ENCODE results near the gene MYO18B. TPM values are rescaled to one million over a fixed set of nuclear protein-coding genes. Genes with fewer than 3 reads are reported as not detected.

The MYO18B gene
- total RNA-seq, 1 experiment from 2014 or later = not detected

- no peak for DNase-seq (ENCODE audit: low spot score)
These were observed 249.0 kb downstream of the MYO18B start for GRCh38 chr22:25990940-25991339.

DNA sequence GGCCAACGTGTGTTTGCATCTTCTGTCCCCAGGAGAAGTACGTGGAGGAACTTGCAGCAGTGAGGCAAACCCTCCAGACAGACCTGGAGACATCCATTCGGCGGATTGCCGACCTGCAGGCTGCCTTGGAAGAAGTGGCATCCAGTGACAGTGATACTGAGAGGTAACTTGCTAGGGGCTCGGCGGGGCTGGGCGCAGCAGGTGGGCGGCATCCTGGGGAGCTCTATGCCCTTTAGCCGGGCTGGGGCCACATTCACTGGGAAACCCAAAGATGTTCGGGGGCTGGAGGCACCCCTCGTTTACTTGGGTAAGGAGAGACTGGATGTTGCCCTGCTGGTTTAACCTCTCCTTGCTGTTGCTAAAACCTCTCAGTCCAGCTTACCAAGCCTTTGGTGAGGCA lies 250.3 kb downstream of the MYO18B start:
- DNase-seq (ENCODE audit: low spot score) = no peak

DNA sequence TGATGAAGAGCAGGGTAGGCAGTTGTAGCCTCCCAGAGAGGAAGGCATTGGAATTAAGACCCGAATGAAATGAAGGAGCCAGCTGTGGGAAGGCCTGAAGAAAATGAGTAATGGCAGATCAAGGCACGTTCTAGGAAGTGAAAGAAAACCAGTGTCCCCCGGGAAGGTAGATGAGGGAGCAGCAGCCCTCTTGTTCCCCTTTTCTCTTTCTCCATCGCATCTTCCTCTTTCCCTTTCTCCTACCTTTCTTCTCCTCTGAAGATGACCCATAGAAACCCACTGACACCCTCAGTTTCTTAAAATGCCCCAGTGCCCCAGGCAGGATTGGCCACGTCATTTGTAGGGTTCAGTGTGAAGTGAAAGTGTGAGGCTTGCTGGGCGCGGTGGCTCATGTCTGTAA lies 254.7 kb downstream of the MYO18B start:
- DNase-seq (ENCODE audit: low spot score) = no peak

DNA sequence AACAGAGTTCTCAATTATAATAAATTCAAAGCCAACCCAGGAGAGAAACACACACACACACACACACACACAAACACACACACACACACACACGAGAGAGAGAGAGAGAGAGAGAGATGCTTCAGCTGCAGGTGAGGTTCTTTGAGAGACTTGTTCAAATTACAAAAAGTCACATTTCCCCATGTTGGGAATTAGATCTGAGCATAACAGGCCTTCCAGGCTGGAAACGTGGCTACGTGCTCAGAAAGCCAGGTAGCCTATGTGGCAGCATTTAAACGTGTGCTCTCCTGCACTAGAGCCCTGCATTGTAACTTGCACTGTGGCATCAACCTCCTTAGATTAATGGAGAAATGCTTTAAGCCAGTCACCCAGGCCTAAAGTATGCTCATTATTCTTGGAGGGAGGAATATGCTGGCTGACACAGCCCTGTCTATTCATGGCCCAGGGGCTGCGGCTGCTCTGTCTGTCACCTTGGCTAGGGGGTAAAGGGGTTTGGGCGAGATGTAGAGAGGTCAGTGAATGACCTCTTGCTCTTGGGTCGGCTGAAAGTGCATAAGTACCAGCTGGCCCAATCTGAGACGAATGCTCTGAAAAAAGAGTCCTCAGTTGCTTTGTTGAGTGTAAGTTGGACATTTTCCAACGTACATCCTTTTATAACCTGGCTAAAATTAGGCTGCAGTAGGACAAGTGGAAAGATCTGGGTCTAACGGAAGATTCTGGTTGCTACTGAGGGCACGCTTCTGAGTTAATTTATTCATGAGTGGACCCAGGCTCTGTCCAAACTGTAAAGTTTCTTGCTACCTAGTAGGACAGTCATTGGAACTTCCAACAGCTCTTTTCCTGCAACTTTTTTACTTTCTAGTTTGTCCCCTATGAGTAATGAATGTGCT lies 256.1 kb downstream of the MYO18B start:
- DNase-seq (ENCODE audit: low spot score) = no peak

DNA sequence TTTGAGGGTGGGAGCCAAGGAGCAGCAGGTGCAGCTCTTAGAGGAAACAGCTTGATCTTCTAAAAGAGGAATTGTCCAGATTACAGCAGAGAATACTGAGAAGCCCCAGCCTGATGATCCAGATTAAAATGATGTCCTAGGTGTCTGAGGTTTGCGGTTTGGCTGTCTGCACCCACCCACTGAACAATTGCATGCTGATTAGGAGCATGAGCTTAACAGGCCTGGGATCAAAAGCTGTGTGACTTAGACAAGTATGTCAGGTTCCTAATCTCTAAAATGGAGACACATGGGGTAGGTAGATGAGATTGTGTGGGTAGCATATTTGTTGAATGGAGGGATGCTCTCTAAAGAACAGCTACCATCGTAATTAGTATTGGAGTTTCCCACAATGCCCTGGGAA lies 260.5 kb downstream of the MYO18B start:
- no peak for DNase-seq (ENCODE audit: low spot score)

DNA sequence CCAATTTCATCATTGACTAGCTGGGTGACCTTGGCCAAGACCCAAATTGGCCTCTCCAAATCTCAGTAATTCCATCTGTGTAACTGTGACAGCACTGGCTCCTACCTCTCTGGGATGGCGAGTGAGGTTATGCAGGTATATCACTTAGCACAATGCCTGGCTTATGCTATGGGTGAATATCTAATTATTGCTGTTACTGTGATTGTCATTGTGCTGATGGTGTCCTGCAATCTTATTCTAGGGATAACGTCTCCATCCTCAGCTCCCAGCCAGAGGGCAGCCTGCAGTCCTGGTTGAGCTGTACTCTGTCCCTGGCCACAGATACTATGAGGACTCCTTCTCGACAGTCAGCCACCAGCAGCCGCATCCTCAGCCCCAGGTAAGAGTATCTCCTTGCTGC lies 262.5 kb downstream of the MYO18B start:
- no peak for DNase-seq (ENCODE audit: low spot score)

- DNase-seq (ENCODE audit: low spot score) = no peak
These were observed 266.6 kb downstream of the MYO18B start for GRCh38 chr22:26008587-26008986.

DNA sequence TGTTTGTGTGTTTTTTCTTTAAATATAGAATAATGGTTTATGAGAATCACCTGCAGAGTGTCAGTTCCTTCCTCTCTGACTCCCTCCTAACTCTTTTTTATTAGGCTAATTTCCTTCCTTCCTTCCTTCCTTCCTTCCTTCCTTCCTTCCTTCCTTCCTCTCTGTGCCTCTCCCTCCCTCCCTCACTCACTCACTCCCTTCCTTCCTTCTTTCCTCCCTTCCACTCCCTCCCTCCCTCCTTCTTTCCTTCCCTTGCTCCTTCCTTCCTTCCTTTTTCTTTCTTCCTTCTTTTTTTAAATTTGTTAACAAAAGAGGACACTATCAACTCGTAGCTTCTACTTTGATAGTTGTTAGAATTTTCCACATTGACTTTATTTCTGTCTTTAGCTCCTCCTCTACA lies 274.9 kb downstream of the MYO18B start:
- DNase-seq (ENCODE audit: low spot score) = no peak

DNA sequence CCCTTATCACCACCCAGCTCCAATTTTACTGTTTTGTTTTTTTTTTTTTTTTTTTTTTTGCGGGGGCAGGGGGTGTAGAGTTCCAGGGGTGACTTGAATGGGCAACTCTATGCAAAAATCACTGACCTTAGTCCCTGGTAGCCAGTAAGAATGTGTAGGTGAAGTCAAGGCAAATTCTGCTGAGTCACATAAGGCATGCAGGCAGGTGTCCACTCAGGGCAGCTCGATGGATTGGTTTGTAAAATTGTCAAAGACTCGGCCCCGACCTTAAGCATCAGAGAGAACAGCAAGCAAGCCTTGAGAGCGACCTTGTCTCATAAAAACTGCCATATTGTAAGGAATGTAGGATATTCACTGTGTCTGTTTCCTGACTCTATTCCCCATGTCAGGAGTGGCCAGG lies 275.9 kb downstream of the MYO18B start:
- no peak for DNase-seq (ENCODE audit: low spot score)

DNA sequence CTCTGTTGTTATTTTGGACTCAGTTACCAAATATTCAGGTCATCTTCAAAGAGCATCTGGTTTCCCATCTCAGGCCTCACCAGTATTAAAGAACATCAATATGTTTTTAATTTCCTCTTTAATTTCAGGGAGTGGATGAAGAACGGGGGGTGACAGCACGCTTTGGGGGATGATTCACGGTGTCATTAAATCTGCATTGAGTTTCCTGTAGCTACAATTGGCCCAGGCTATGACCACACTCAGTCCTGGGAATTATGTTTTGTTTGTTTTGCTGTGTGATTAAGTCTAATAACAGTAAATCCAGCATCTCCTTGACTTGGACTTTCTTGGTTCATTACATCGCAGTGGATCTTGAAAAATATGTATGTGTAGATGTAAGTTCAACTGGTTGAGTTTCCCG lies 277.6 kb downstream of the MYO18B start:
- DNase-seq (ENCODE audit: low spot score) = no peak

GRCh38 chr22:26021516-26021915 lies 279.5 kb downstream of the MYO18B start:
- DNase-seq (ENCODE audit: low spot score) = no peak

DNA sequence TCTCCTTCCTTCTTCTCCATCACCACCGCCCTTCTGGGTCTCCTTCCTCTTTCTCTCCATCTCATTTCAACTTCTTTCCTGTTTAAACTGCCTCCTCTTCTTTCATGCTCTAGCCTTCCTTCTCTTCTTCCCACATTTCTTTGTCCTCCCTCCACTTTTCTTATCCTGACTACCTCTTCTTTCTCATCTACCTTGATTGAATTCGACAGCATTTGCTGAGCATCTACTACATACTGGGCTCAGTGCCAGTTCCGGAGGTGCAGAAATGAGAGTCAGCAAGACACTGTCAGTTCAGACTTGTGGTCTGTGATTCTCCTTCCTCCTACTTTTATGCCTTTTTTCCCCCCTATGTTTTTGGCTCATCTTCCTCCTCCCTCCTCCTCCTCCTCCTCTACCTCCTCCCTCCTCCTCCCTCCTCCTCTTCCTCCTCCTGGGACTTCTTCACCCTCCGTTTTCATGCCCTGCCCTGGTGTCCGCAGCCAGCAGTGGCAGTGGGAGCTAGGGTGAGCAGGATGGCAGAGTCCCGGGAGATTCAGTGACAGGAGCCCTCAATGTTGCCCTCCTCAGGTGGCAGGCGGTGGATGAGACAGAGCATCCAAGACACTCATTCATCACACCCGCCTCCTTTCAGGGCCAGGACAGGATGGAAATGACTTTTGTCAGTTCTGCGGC lies 281.3 kb downstream of the MYO18B start:
- DNase-seq (ENCODE audit: low spot score) = no peak

GRCh38 chr22:26025626-26026025 lies 283.6 kb downstream of the MYO18B start:
- no peak for DNase-seq (ENCODE audit: low spot score)

DNA sequence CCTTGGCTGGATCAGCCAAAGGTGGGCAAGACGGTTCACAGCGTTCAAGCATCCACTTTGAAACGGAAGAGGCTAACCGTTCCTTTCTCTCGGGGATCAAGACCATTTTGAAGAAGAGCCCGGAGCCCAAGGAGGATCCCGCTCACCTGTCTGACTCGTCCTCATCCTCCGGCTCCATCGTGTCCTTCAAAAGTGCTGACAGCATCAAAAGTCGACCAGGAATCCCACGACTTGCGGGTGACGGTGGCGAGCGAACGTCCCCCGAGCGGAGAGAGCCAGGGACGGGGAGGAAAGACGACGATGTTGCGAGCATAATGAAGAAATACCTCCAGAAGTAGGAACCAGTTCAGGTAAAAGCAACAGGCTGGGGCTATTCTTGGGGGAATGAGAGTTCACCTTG lies 285.4 kb downstream of the MYO18B start:
- no peak for DNase-seq (ENCODE audit: low spot score)

DNA sequence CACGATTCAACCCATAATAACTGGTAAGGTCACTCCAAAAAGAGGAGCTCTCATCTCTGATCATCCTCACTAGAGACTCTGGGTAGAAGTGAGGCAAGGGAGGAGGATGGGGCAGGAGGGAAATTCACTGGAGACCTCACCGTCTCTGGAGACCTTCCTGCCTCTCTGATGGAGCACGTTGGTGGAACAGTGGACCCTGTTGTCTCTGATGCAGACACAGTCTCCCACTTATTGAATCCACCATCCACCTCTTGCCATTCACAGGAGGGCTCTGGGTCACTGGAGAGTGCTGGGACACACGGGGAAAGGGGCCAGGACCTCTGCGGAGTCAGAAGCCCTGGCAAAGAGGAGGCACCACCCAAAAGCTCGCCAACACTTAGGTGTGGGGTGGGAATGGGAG lies 289.7 kb downstream of the MYO18B start:
- no peak for DNase-seq (ENCODE audit: low spot score)

- DNase-seq (ENCODE audit: low spot score) = no peak
These were observed 291.1 kb downstream of the MYO18B start for GRCh38 chr22:26033071-26033470.

- DNase-seq (ENCODE audit: low spot score) = no peak
These were observed 291.6 kb downstream of the MYO18B start for GRCh38 chr22:26033586-26033985.

DNA sequence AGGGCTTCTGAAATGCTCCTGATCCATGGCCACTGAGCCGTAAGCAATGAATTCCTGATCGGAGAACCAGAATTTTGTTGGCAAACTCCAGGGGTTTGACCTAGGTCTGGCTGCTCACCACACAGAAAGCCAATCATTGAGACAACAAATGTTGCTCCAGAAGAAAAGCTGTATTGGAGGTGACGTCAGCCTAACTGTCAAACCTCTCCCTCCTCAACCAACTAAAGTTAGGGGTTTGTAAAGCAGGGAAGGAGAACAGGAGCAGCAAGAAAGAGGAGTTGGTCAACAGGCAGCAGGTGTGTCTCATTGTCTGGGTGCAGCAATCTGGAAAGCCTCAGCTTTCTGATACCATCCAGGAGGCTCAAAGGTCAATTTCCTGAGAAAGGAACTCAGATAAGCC lies 293.5 kb downstream of the MYO18B start:
- no peak for DNase-seq (ENCODE audit: low spot score)

GRCh38 chr22:26038365-26038764 lies 296.4 kb downstream of the MYO18B start:
- DNase-seq (ENCODE audit: low spot score) = no peak

GRCh38 chr22:26041931-26042330 lies 299.9 kb downstream of the MYO18B start:
- no peak for DNase-seq (ENCODE audit: low spot score)

- no peak for DNase-seq (ENCODE audit: low spot score)
These were observed 301.0 kb downstream of the MYO18B start for GRCh38 chr22:26043031-26043430.

DNA sequence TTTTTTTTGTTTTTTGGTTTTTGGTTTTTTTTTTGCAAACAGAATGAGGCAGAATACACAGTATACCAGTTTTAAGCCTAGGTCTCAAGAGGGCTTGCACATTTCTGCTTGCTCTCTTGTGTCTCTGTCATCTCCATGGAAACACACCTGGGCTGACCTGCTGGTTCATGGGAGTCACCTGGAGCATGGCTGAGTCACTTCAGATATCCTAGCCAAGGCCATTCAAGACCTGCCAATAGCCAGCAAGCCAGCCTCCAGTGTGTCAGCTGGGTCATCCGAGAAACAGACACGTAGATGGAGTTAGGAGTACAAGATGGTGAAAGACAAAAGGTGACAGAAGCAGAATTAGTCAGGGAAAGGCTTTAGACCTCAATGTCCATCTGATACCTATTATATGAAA lies 303.1 kb downstream of the MYO18B start:
- no peak for DNase-seq (ENCODE audit: low spot score)

- no peak for DNase-seq (ENCODE audit: low spot score)
These were observed 303.9 kb downstream of the MYO18B start for GRCh38 chr22:26045860-26046259.

All from HT-29 (cell line).